Measurements from ENCODE around the gene SMAD4.
"Not testable (repeated sequence)": the region's sequence is repeated elsewhere in the genome, so short reads cannot be mapped to it uniquely, and the experiment has no call there.

The SMAD4 gene

DNA sequence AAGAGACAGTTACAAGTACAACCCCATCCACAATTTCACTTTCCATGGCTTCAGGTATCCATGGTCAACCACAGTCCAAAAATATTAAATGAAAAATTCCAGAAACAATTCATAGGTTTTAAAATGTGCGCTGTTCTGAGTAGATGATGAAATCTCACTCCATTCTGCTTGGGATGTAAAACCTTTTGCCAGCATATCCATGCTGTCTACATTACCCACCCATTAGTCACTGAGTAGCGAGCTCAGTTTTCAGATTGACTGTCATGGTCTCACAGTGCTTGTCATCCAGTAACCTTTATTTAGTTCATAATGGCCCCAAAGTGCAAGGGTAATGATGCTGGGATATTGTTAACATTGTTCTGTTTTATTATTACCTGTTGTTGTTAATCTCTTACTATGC, 40.5 kb downstream of the SMAD4 start:
- DNase-seq = no peak

DNA sequence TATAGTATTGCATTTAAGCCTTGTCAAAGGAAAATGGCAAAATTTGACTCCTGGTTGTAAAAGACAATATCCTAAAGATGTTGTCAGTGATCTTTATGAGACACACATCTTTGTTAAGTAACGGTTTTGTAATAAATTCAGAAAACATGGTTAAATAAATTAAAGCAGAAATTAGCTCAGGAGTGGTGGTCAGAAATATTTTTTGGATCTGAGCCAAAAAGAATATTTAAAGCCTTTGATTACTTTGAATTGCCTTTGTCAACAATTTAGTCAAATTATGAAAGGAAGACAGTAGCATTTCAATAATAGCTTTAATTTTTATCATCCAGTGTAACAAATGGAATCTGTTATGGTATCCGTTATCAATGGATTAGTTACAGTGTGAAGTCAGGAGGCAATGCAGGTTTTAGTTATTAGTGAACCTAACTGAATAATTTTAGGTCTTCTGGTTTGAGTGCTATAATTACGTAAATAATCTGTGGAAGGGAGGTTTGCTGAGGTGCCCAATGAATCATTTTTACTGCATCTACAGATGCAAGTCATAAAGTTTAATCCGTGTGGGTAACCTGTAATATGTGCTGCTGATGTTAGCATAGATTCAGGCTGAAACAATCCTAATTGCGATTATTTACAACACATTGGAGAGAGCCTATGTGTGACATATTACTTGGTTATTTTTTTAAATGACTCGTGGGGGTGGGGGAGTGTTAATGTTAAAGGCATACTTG, 42.7 kb downstream of the SMAD4 start:
- no peak for DNase-seq

DNA sequence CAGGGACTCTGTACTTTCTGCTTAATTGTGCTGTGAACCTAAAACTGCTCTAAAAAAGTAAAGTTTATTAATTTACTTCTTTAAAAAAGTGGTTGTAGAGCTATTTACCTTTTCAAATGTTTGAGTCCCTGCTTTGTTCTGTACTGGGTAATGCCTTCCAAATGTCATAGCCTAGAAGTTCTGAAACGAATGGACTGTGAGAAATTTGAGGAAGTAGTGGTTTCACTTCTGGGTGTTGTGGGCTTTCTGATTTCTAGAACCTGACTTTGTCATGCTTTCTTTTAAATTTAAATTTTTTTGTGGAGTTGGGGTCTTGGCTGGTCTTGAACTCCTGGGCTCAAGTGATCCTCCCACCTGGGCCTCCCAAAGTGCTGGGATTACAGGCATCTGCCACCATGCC, 44.6 kb downstream of the SMAD4 start:
- no peak for DNase-seq

DNA sequence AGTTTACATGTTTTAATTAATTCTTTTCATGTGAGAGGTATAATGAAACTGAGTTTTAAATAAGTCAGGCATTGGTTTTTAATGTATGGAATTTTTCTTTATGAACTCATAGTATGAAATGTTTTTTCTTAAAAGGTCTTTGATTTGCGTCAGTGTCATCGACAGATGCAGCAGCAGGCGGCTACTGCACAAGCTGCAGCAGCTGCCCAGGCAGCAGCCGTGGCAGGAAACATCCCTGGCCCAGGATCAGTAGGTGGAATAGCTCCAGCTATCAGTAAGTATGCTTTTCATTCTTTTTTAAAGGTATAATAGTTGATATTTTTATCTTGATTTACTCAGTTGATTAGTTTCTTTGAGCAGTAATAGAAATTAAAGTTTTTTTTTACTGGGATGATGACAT, 46.5 kb downstream of the SMAD4 start:
- DNase-seq = no peak

DNA sequence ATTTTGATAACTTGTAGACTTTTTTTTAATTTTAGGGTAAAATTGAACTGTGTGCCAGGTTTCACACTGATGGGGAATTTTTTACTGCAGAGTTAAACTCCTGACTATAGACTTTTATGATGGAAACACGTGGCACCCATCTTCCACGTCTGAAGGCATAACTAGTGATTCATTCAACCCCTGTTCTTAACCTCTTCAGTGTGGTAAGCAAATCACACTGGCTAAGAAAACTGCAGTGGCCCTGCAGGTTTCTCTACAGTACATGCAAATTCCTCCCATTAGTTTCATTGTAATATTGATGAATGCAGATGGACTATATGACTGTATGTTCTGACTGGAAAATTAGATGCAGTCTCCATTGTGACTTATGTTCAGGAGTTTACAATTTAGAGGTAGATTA, 47.2 kb downstream of the SMAD4 start:
- no peak for DNase-seq

DNA sequence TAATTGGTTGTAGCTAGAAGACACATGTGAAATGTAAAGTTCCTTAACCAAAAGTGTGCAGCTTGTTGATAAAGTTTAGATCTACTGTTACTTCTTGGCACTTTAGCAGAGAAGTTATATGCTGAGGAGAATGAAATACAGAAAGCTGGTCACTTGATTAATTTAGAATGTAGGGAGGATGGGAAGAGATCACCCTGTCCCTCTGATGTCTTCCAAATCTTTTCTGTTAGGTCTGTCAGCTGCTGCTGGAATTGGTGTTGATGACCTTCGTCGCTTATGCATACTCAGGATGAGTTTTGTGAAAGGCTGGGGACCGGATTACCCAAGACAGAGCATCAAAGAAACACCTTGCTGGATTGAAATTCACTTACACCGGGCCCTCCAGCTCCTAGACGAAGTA, 48.0 kb downstream of the SMAD4 start:
- no peak for DNase-seq

DNA sequence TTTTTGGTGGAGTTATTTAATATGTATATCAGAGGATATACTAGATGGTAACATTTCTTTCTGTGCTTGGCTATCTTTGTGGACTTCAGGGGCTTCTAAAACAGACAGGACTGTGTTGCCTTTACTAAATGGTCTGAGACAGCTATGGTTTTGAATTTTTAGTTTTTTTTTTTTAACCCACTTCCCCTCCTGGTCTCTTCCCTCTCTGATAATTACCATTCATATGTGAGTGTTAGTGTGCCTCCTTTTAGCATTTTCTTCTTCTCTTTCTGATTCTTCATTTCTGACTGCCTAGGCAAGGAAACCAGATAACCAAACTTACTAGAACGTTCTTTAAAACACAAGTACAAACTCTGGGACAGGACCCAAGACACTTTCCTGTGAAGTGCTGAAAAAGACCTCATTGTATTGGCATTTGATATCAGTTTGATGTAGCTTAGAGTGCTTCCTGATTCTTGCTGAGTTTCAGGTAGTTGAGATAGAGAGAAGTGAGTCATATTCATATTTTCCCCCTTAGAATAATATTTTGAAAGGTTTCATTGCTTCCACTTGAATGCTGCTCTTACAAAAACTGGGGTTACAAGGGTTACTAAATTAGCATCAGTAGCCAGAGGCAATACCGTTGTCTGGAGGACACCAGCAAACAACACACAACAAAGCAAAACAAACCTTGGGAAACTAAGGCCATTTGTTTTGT, 52.7 kb downstream of the SMAD4 start:
- DNase-seq = no peak

DNA sequence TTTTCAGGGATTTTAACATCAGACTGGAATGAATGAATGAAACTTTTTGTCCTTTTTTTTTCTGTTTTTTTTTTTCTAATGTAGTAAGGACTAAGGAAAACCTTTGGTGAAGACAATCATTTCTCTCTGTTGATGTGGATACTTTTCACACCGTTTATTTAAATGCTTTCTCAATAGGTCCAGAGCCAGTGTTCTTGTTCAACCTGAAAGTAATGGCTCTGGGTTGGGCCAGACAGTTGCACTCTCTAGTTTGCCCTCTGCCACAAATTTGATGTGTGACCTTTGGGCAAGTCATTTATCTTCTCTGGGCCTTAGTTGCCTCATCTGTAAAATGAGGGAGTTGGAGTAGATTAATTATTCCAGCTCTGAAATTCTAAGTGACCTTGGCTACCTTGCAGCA, 53.4 kb downstream of the SMAD4 start:
- no peak for DNase-seq

DNA sequence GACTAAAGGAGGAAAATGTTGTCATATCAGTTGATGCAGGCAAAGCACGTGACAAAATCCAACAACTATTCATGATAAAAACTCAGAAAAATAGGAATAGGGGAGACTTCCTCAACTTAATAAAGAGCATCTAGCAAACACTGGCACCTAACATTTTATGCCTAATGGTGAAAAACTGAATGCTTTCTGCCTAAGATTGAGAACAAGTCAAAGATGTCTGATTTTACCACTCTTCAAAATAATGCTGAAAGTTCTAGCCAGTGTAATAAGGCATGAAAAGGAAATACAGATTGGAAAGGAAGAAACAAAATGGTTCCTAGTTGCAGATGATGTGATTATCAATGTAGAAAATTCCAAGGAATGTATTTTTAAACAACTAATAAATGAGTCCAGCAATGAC, 58.4 kb downstream of the SMAD4 start:
- DNase-seq = no peak

DNA sequence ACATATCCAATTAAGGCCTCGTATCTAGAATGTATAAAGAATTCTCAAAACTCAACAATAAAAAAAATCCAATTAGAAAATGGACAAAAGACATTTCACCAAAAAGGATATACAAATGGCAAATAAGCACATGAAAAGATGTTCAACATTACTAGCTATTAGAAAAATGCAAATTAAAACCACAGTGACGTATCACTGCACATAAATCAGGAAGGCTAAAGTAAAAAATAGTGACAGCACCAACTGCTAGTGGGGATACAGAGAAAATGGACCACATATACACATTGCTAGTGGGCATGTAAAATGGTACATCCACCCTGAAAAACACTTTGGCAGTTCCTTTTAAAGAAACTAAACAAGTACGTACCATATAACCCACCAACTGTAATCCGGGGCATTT, 59.7 kb downstream of the SMAD4 start:
- DNase-seq = no peak

DNA sequence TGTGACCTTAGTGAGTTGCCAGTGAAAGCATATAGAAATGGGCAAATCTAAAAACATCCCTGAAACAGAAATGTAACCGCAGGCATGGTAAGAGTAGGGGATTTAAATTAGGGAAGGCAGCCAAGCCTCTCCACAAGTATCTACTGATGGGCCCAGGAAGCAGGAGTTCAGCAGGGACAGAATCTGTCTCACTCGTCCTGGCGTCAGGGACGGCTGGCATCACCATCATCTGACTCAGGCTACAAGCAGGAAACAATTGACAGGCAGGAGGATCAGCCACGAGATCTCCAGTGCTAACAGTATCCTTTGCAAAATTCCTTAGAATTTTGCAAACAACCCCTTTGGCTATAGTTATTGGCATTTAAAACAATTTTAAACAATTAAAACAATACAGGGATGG, 61.3 kb downstream of the SMAD4 start:
- DNase-seq = no peak

DNA sequence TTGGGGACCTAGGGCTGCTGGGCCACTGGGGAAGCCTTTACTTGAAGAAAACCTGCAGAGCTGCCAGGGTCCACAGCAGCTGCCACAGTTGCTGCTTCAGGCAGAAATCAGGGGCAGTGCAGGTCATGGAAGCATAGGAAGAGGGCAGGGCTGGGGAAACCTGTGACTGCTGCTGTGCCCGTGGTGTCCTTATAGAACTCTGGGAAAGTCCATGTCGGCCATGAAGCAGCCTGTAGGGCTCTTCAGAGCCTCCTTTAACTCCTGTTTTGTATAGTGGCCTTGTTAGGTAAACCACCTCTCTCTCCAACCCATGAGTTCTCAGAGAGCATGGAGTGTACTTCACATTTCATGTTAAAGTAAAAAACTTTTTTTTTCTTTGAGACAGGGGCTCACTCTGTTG, 62.1 kb downstream of the SMAD4 start:
- DNase-seq = no peak

DNA sequence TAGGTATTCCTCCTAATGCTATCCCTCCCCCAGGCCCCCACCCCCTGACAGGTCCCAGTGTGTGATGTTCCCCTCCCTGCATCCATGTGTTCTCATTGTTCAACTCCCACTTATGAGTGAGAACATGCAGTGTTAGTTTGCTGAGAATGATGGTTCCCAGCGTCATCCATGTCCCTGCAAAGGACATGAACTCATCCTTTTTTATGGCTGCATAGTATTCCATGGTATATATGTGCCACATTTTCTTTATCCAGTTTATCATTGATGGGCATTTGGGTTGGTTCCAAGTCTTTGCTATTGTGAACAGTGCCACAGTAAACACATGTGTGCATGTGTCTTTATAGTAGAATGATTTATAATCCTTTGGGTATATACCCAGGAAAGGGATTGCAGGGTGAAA, 63.0 kb downstream of the SMAD4 start:
- DNase-seq = not testable (repeated sequence)

DNA sequence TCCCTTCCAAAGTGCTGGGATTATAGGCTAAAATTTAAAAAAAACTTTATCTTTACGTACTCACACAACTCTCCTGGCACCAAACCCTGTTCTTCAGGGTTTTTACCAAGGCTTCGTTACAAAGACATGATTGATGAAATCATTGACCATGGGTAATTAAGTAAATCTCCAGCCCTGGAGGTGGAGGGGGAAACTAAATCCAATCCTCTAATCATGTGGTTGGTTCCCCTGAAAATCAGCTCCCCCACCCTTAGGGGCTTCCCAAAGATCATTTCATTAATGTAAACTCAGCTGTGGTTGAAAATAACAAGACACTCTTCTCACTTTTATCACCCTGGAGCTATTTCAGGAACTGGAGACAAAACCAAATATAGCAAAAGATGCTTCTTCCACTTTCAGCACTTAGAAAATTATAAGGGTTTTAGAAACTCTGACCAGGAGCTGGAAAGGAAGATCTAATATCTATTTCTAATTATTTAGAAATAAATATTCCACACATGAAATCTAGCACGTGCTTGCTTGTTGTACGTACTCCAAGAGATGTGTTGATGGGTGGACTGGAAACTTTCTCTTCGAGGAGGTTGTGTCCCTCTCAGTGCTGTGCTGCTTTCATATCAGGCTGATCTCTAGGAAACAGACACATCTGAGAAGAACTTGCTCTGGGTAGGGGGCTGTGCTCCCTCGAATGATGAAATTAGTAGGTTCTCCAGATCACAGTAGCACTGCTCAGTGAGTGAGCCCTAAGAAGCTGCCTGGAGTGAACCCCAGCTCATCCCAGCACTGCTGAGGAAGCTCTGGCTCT, 67.2 kb downstream of the SMAD4 start:
- no peak for DNase-seq

DNA sequence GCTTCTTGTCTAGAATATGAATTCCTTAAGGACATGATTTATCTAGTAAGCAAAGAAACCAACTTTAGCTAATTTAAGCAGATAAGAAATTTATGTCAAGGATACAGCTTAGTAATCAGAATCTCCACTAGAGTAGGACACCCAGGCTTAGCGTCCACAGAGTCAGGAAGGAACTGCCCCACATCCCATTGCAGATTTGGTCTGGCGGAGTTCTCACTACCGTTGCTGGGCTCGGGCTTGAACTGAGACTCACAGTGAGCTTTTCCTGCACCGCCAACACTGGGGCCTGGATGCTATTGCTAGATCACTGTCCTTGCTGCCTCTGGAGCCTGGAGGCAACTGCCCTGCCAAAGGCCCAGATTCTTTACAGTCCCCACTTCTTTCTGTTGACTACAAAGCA, 68.1 kb downstream of the SMAD4 start:
- DNase-seq = no peak

DNA sequence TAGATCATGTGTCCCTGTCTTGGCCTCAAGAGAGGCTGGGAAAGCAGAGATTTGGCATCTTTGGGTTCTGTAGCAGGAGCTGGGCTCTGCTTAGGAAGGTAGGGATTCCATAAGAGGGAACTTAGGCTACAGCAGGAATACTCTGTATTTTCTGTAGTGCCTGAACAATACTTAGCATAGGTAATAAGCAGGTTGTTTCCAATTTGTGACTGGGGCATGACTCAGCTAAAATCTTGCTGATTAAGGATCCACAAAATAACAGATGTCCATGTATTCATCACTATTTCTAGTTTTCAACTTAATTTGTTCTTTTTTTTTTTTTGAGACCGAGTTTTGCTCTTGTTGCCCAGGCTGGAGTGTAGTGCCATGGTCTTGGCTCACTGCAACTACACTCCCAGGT, 68.5 kb downstream of the SMAD4 start:
- no peak for DNase-seq

DNA sequence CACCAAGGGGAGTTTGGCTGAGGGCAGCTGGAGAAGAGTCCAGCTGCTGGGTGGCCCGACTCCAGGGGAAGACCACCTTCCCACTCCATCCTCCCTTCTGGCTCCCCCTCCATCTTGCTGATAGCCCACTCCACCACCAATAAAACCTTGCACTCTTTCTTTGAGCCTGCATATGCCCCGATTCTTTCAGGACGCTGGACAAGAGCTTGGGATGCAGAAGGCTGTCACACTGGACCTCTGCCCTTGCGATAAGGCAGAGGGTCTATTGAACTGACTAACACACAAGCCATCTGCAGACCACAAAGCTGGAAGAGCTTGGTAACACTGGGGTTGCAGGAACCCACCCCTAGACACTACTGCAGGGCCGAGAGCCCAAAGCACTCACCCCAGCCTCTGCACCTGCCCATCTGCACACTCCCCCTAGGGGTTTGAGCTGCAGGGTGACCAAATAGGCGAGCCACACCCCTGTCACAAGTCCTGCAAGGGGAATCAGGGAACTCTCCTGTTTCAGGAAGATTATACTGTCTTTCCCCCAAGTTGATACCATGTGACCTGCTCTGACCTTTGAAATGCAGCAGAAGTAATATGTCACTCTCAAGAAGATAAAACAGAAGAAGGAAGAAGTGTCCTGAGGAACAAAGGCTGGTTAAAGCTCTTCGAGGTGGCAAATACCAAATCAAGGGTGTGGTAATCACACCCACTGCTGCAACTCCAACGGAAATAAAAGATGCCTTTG, 70.5 kb downstream of the SMAD4 start:
- no peak for DNase-seq

DNA sequence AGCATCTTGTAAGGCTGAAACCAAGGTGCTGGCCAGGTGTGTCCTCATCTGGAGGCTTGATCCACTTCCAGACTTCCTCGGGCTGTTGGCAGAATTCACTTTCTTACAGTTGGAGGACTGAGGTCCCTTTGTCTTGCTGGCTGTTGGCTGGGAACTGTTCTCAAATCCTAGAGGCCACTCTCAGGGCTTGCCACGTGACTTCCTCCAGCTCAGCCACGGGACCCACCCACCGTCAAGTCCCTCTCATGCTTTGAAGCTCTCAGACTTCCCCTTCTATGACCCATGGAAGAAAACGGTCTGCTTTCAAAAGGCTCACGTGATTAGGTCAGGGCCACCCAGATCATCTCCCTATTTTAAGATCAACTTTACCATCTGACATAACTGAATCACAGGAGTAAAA, 77.1 kb downstream of the SMAD4 start:
- no peak for DNase-seq

DNA sequence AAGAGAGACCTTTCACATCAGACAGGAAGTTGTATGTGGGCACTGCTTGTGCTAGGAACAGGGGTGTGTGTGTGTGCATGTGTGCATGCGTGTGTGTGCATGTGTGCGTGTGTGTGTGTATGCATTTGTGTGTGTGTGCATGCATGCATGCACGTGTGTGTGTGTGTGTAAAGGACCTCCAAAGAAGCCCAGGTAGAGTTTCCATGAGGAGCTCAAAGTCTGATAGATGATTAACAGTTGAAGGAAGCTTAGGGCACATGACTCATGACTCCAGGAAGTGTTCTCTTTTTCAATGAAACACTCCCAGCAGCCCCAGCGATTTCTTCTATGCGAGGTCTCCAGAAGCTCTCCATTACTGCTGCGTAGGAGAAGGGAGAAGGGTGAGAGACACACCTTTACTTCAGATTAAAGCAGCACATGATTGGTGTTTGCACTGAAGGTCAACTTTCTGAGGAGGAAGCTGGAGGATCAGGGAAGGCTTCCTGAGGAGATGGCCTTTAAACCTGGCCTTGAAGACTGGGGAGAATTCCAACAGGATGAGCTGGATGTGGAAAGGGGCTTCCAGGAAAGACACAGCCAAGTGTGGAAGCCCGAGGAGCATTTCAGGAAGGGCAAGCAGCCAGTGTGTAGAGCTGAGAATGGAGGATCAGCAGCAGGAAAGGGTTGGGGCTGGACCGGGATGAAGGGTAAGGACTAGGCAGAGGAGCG, 77.7 kb downstream of the SMAD4 start:
- no peak for DNase-seq

DNA sequence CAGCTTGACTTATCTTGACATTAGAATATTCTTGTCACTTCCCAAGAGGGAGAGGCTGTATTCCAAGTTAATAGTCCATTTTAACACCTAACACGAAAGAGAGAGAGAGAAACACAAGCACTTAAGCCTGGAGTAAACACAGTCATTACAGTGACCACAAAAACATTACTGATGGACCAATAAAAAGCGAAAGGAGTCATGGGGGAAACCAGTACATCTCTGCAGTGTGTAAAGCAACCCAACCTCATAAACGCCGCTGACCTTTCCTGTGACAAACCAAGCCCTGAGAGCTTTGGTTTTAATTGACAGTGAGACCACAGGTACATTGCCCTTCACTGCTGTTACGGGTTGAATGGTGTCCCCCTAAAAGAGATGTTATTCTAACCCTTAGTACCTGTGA, 78.3 kb downstream of the SMAD4 start:
- DNase-seq = no peak

DNA sequence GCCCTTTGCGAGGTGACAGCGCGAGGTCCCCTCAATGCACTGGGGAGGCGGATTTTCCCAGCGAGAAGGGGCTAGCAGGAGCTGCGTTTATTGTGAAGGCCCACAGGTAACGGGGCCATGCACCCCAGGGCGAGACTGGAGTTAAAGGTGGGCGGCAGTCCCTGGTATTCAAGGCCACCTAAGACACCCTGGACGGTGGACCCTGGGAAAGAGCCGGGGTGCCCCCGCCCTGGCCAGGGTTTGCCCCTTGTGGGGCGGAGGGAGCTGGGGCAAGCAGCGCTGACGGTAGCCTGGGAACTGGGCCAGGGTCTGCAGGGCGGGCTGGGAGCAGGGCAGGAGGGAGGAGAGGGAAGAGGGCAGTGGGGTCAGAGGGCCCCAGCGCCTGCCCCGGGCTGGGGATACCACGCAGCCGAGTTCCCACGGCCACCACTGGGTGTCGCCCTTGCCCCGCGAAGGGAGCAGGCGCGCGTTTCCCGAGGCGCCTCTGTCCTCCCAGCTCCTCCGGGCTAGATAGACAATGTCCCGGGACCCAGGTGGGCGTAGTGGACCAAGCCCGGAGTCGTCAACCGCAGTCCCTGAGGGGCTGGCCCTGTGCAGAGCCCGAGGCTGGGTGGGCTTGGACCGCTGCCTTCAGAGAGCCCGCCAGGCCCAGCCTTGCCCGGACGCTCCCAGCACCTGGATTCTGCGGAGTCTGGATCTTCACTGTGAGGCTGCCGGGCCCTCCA, 80.2 kb downstream of the SMAD4 start:
- peak; percentile 59 for DNase-seq

All from T-helper 9 cell (primary cell).